ENCODE data around the gene TNFRSF12A. TPM values are rescaled to one million over a fixed set of nuclear protein-coding genes. Genes with fewer than 3 reads are reported as not detected.
A peak's percentile ranks its signal among the peaks of the same experiment; 100 is the strongest.

Gene TNFRSF12A
- total RNA-seq, 1 experiment from 2014 or later, result 156 TPM

- Histone ChIP-seq H3K4me3 (ENCODE audit: low read depth in 2 of 2, low read length in 2 of 2) (no peak overlapping the region), H3K27ac (ENCODE audit: low read length) (no peak overlapping the region), H3K36me3 (ENCODE audit: control insufficient read depth, insufficient read depth, low read length) (no peaks in the 10 kb centered on the region), H3K9me3 (ENCODE audit: control insufficient read depth, insufficient read depth, low read depth, low read length) (no peaks in the 10 kb centered on the region), H3K4me1 (ENCODE audit: control insufficient read depth, insufficient read depth, low read length) (peaks cover 36% of the 10 kb centered on the region), H3K27me3 (ENCODE audit: control insufficient read depth, insufficient read depth, low read length) (no peaks in the 10 kb centered on the region)
- ChIA-PET CTCF (interaction anchor here (0.8 kb wide), 1 partner anchor 20 kb away, joined by 3 read pairs; no protein-coding TSS in a partner anchor), POLR2A (no interaction called here)
- in situ Hi-C loops (cut with HindIII; ENCODE audit: low pct_unique_long_range_greater_than_20kb, low sequenced_read_pairs), result no loop called here
- DNase-seq (ENCODE audit: low read depth, low spot score) (no peak), ATAC-seq (no peak)
- TF ChIP-seq SIN3A (IDR thresholded peaks at IDR 0.05; ENCODE audit: borderline replicate concordance, insufficient read depth, low read depth, low read length), result no peak
- TF ChIP-seq REST (IDR thresholded peaks at IDR 0.05; ENCODE audit: insufficient read depth in 1 of 2, low read depth in 2 of 2, low read length in 1 of 2), result no peak
- no peak for TF ChIP-seq POLR2AphosphoS5 (IDR thresholded peaks at IDR 0.05; ENCODE audit: low read depth, low read length)
- no peak for TF ChIP-seq TCF7L2 (IDR thresholded peaks at IDR 0.05; ENCODE audit: low read depth, low read length)
- TF ChIP-seq CTCF (IDR thresholded peaks at IDR 0.05), result no peak
- no TSS peak for BruUV-seq (replicated peaks)
- intact Hi-C loops (cut with micrococcal nuclease; ENCODE audit: unreplicated experiment), result no loop called here
Observed at GRCh38 chr16:3008690-3009037, 11.5 kb upstream of the TNFRSF12A start.

- ATAC-seq (no peak), DNase-seq (ENCODE audit: low read depth, low spot score) (no peak)
- Histone ChIP-seq H3K36me3 (ENCODE audit: control insufficient read depth, insufficient read depth, low read length) (no peaks in the 10 kb centered on the region), H3K27ac (ENCODE audit: low read length) (peak overlapping the region; percentile 51; the same call in 1 of the 2 replicates), H3K4me3 (ENCODE audit: low read depth in 2 of 2, low read length in 2 of 2) (no peak overlapping the region), H3K4me1 (ENCODE audit: control insufficient read depth, insufficient read depth, low read length) (peaks cover 36% of the 10 kb centered on the region), H3K27me3 (ENCODE audit: control insufficient read depth, insufficient read depth, low read length) (no peaks in the 10 kb centered on the region), H3K9me3 (ENCODE audit: control insufficient read depth, insufficient read depth, low read depth, low read length) (no peaks in the 10 kb centered on the region)
- intact Hi-C loops (cut with micrococcal nuclease; ENCODE audit: unreplicated experiment), result no loop called here
- CTCF ChIA-PET, result no interaction called here
- POLR2A ChIA-PET, result interaction anchor here (0.6 to 0.7 kb wide), 2 partner anchors 39 to 47 kb away, joined by 4 to 5 read pairs; no protein-coding TSS in a partner anchor
- no TSS peak for BruUV-seq (replicated peaks)
- TF ChIP-seq SIN3A (IDR thresholded peaks at IDR 0.05; ENCODE audit: borderline replicate concordance, insufficient read depth, low read depth, low read length), result no peak
- TF ChIP-seq POLR2AphosphoS5 (IDR thresholded peaks at IDR 0.05; ENCODE audit: low read depth, low read length), result peak; percentile 46
- in situ Hi-C loops (cut with HindIII; ENCODE audit: low pct_unique_long_range_greater_than_20kb, low sequenced_read_pairs), result no loop called here
Observed at GRCh38 chr16:3009568-3010390, 10.4 kb upstream of the TNFRSF12A start.

GRCh38 chr16:3010510-3010909 is 9.7 kb upstream of the TNFRSF12A start:
- peaks cover 36% of the 10 kb centered on the region for H3K4me1 ChIP-seq (ENCODE audit: control insufficient read depth, insufficient read depth, low read length)
- intact Hi-C loops (cut with micrococcal nuclease; ENCODE audit: unreplicated experiment), result no loop called here
- no peak overlapping the region for H3K27ac ChIP-seq (ENCODE audit: low read length)
- no peak for ATAC-seq
- BruUV-seq (replicated peaks), result no TSS peak
- ChIA-PET CTCF (no interaction called here), POLR2A (interaction anchor here (0.7 kb wide), 1 partner anchor 48 kb away, joined by 4 read pairs; no protein-coding TSS in a partner anchor)
- no peaks in the 10 kb centered on the region for H3K27me3 ChIP-seq (ENCODE audit: control insufficient read depth, insufficient read depth, low read length)
- TF ChIP-seq TCF7L2 (IDR thresholded peaks at IDR 0.05; ENCODE audit: low read depth, low read length) (no peak), CTCF (IDR thresholded peaks at IDR 0.05) (no peak), SIN3A (IDR thresholded peaks at IDR 0.05; ENCODE audit: borderline replicate concordance, insufficient read depth, low read depth, low read length) (no peak), REST (IDR thresholded peaks at IDR 0.05; ENCODE audit: insufficient read depth in 1 of 2, low read depth in 2 of 2, low read length in 1 of 2) (no peak)
- no peak for DNase-seq (ENCODE audit: low read depth, low spot score)
- H3K4me3 ChIP-seq (ENCODE audit: low read depth in 2 of 2, low read length in 2 of 2), result no peak overlapping the region
- in situ Hi-C loops (cut with HindIII; ENCODE audit: low pct_unique_long_range_greater_than_20kb, low sequenced_read_pairs), result no loop called here
- H3K9me3 ChIP-seq (ENCODE audit: control insufficient read depth, insufficient read depth, low read depth, low read length), result no peaks in the 10 kb centered on the region
- H3K36me3 ChIP-seq (ENCODE audit: control insufficient read depth, insufficient read depth, low read length), result no peaks in the 10 kb centered on the region
